IMR-90 (cell line): ENCODE data around the gene MAGI3. TPM values are rescaled to one million over a fixed set of nuclear protein-coding genes. Genes with fewer than 3 reads are reported as not detected.

Experiments
- ATAC-seq: fragments of 200-7000 bp; cut with Tn5 transposase; 2 replicates; pipeline ENCODE4 v1.9.1; 2020; ENCODE audit warnings: low read depth, mild to moderate bottlenecking, moderate library complexity
- BruUV-seq: library from RNA; stranded (reverse); fragments of 400-500 nt; replicated peaks from 2 replicates; lab custom pipeline; 2021; lab: Mats Ljungman, UMichigan
- CTCF ChIA-PET: fragments of 300-600 bp; formaldehyde crosslinking; extraction: SDS; loops from one replicate; lab custom pipeline; 2021; ENCODE audit warnings: antibody characterized with exemption; lab: Yijun Ruan, JAX
- POLR2A ChIA-PET: fragments of 300-600 bp; sonication (Branson Sonifier 250); formaldehyde crosslinking; loops from one replicate; lab custom pipeline; 2022; ENCODE audit warnings: antibody characterized with exemption; ENCODE audit not compliant: unreplicated experiment; lab: Charles Lee
- DNase-seq: peaks from one replicate; pipeline ENCODE4 v3.0.0; 2013
- H2AFZ ChIP-seq: replicated peaks from 2 replicates; pipeline ENCODE3; 2013; ENCODE audit warnings: low read length, mild to moderate bottlenecking; ENCODE audit not compliant: poor library complexity
- H2AK5ac ChIP-seq: 2 replicates; pipeline ENCODE4 v1.6.1; 2013; ENCODE audit warnings: low read depth, low read length, inconsistent platforms
- H2AK9ac ChIP-seq: replicated peaks from 2 replicates; pipeline ENCODE3; 2013; ENCODE audit warnings: mild to moderate bottlenecking, low read depth, low read length, moderate library complexity; ENCODE audit not compliant: poor library complexity
- H2BK120ac ChIP-seq: 2 replicates; pipeline ENCODE4 v1.6.1; 2013; ENCODE audit warnings: low read depth, low read length, inconsistent platforms
- H2BK15ac ChIP-seq: 3 replicates; pipeline ENCODE4 v1.6.1; 2013; ENCODE audit warnings: low read depth, low read length, inconsistent platforms
- H2BK20ac ChIP-seq: 2 replicates; pipeline ENCODE4 v1.6.1; 2013; ENCODE audit warnings: low read depth, mild to moderate bottlenecking, inconsistent platforms, low read length, moderate library complexity
- H2BK5ac ChIP-seq: 2 replicates; pipeline ENCODE4 v1.6.1; 2013; ENCODE audit warnings: mild to moderate bottlenecking, low read depth, low read length, inconsistent platforms; ENCODE audit not compliant: poor library complexity, severe bottlenecking
- H3K14ac ChIP-seq: replicated peaks from 2 replicates; pipeline ENCODE4 v1.6.1; 2013; ENCODE audit warnings: low read depth, low read length, inconsistent platforms
- H3K18ac ChIP-seq: 2 replicates; pipeline ENCODE4 v1.6.1; 2013; ENCODE audit warnings: low read depth, low read length, control low read depth
- H3K23ac ChIP-seq: 2 replicates; pipeline ENCODE4 v1.6.1; 2013; ENCODE audit warnings: low read depth, low read length, inconsistent platforms
- H3K27ac ChIP-seq: 2 replicates; pipeline ENCODE4 v1.5.1; 2013; ENCODE audit warnings: mild to moderate bottlenecking, control low read depth, low read length; ENCODE audit not compliant: insufficient read depth
- H3K27me3 ChIP-seq: 2 replicates; pipeline ENCODE4 v1.6.1; 2013; ENCODE audit warnings: low read length; ENCODE audit not compliant: control insufficient read depth, insufficient read depth
- H3K36me3 ChIP-seq: 2 replicates; pipeline ENCODE4 v1.6.1; 2013; ENCODE audit warnings: low read length, mixed read lengths; ENCODE audit not compliant: control insufficient read depth, insufficient read depth
- H3K4ac ChIP-seq: 2 replicates; pipeline ENCODE4 v1.6.1; 2013; ENCODE audit warnings: low read depth, low read length, inconsistent platforms
- H3K4me1 ChIP-seq: 2 replicates; pipeline ENCODE4 v1.6.1; 2013; ENCODE audit warnings: low read length, mixed read lengths; ENCODE audit not compliant: control insufficient read depth, insufficient read depth
- H3K4me2 ChIP-seq: 2 replicates; pipeline ENCODE4 v1.6.1; 2013; ENCODE audit warnings: low read depth, mild to moderate bottlenecking, control low read depth, low read length, moderate library complexity
- H3K4me3 ChIP-seq: 2 replicates; pipeline ENCODE4 v1.5.1; 2013; ENCODE audit warnings: low read depth, mild to moderate bottlenecking, control low read depth, low read length, moderate library complexity; ENCODE audit not compliant: insufficient read depth
- H3K56ac ChIP-seq: 2 replicates; pipeline ENCODE4 v1.6.1; 2013; ENCODE audit warnings: low read length, inconsistent platforms; ENCODE audit not compliant: insufficient read depth; ENCODE audit errors: extremely low read depth
- H3K79me1 ChIP-seq, 2 experiments: 2 replicates each; pipeline ENCODE4 v1.6.1; 2013; ENCODE audit warnings: low read length in 2 of 2, inconsistent platforms in 1 of 2, low read depth in 1 of 2
- H3K9ac ChIP-seq: 2 replicates; pipeline ENCODE4 v1.6.1; 2013; ENCODE audit warnings: low read depth, low read length, control low read depth
- H3K9me1 ChIP-seq: 2 replicates; pipeline ENCODE4 v1.6.1; 2013; ENCODE audit warnings: low read length, inconsistent platforms; ENCODE audit not compliant: insufficient read depth
- H3K9me3 ChIP-seq: 2 replicates; pipeline ENCODE4 v1.6.1; 2013; ENCODE audit warnings: low read length; ENCODE audit not compliant: control insufficient read depth, insufficient read depth
- H4K20me1 ChIP-seq: 2 replicates; pipeline ENCODE4 v1.6.1; 2013; ENCODE audit warnings: low read length, inconsistent platforms; ENCODE audit not compliant: insufficient read depth
- H4K5ac ChIP-seq: 2 replicates; pipeline ENCODE4 v1.6.1; 2013; ENCODE audit warnings: mild to moderate bottlenecking, low read depth, low read length, control low read depth
- H4K8ac ChIP-seq, 2 experiments: 2 replicates each; pipeline ENCODE4 v1.6.1; 2013; ENCODE audit warnings: low read depth in 2 of 2, low read length in 2 of 2, control low read depth in 1 of 2, inconsistent platforms in 1 of 2
- H4K91ac ChIP-seq: 2 replicates; pipeline ENCODE4 v1.6.1; 2013; ENCODE audit warnings: low read depth, low read length, inconsistent platforms; ENCODE audit not compliant: insufficient read depth
- CEBPB ChIP-seq: IDR thresholded peaks from 2 replicates; pipeline ENCODE4 v1.6.1; 2012; ENCODE audit warnings: low read depth, low read length, improper control_type of control experiment
- CTCF ChIP-seq: conservative IDR thresholded peaks from 2 replicates; pipeline ENCODE4 v1.5.1; 2012; ENCODE audit warnings: mild to moderate bottlenecking, low read depth, low read length, improper control_type of control experiment
- FOS ChIP-seq: fragments of 150-350 bp; IDR thresholded peaks from 2 replicates; pipeline ENCODE4 v1.6.1; 2016; ENCODE audit warnings: low read depth, low read length
- POLR2A ChIP-seq: IDR thresholded peaks from 2 replicates; pipeline ENCODE4 v1.6.1; 2012; ENCODE audit warnings: mild to moderate bottlenecking, low read depth, low read length
- RAD21 ChIP-seq: IDR thresholded peaks from 2 replicates; pipeline ENCODE4 v1.6.1; 2012; ENCODE audit warnings: low read length, improper control_type of control experiment
- SMC3 ChIP-seq: fragments of 150-350 bp; IDR thresholded peaks from 2 replicates; pipeline ENCODE4 v1.6.1; 2016; ENCODE audit warnings: low read depth, mild to moderate bottlenecking, antibody characterized with exemption, low read length, moderate library complexity
- WGBS, 2 experiments: methylation state at CpG; one replicate each; pipeline versions ENCODE4 v1.1.5 to v1.1.7; 2013; ENCODE audit warnings: missing lambda C conversion rate in 2 of 2; ENCODE audit not compliant: insufficient read length in 1 of 2; ENCODE audit errors: extremely low coverage in 2 of 2; 5-methylcytosine and 5-hydroxymethylcytosine counted together
- dilution Hi-C: fragments of 300-500 bp; cut with HindIII; formaldehyde crosslinking; loops from one replicate; pipeline ENCODE4 v1.14.3; 2018; ENCODE audit warnings: low sequenced_read_pairs; ENCODE audit not compliant: unreplicated experiment
- in situ Hi-C: fragments of 300-500 bp; cut with MboI; formaldehyde crosslinking; loops from 3 replicates; pipeline ENCODE4 v1.14.3; 2019; ENCODE audit warnings: low sequenced_read_pairs, inconsistent platforms, mixed read lengths
- intact Hi-C: fragments of 100-400 bp; cut with micrococcal nuclease; formaldehyde crosslinking; loops from 2 replicates; pipeline ENCODE4 v1.10.0; 2022
- polyA plus RNA-seq, 3 experiments: library from polyadenylated mRNA; depleted of rRNA; stranded (reverse); fragments of >200 nt; gene quantifications; 2 replicates each; pipeline ENCODE4 v1.2.3, GENCODE V29; 2012; ENCODE audit warnings: low replicate concordance in 1 of 3
- total RNA-seq: library from RNA; depleted of rRNA; stranded (reverse); fragments of >200 nt; gene quantifications from 2 replicates; pipeline ENCODE4 v1.2.3, GENCODE V29; 2012

MAGI3 gene
- total and polyA plus RNA-seq, 2 of the 4 experiments (the other 2 are of a cell fraction), result 2.5 to 8.8 TPM

DNA sequence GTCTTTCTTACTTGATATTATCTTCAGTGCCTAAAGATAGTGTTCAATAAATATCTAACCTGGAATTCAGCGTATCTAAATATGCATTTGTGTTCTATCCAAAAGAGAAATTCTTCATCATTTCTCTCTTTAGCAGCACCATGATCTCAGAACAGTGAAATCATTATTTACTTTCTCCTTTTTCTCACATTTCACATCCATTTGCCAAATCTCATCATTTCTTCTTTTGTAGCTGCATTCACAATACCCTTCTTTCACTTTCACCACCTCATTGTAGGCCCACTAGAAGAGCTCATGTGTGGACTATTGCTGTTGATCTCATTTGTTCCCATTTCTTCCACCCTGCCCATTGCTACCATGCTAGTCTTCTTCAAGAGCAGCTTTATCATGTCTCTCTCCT, 191.0 kb downstream of the MAGI3 start:
- ChIA-PET CTCF (no interaction called here), POLR2A (no interaction called here)
- TF ChIP-seq CTCF (no peak), POLR2A (no peak), SMC3 (no peak), FOS (no peak), RAD21 (no peak), CEBPB (no peak)
- H3K9ac ChIP-seq, result no peak overlapping the region
- H3K27me3 ChIP-seq, result no peaks in the 10 kb centered on the region
- no peak overlapping the region for H3K4me3 ChIP-seq
- H3K23ac ChIP-seq, result no peak overlapping the region
- H4K5ac ChIP-seq, result no peak overlapping the region
- H2BK15ac ChIP-seq, result no peak overlapping the region
- no peak for ATAC-seq
- H2BK5ac ChIP-seq, result no peak overlapping the region
- H3K4ac ChIP-seq, result no peak overlapping the region
- no peaks in the 10 kb centered on the region for H3K36me3 ChIP-seq
- no peaks in the 10 kb centered on the region for H3K9me3 ChIP-seq
- intact Hi-C loops (loop anchor here (5.0 kb wide), 1 partner anchor 34 kb away; no protein-coding TSS in a partner anchor), dilution Hi-C loops (no loop called here), in situ Hi-C loops (no loop called here)
- H3K4me2 ChIP-seq, result no peak overlapping the region
- H2AK9ac ChIP-seq, result no peak overlapping the region
- H2AK5ac ChIP-seq, result no peak overlapping the region
- H3K18ac ChIP-seq, result no peak overlapping the region
- H3K56ac ChIP-seq, result no peak overlapping the region
- no peak overlapping the region for H2BK120ac ChIP-seq
- DNase-seq, result no peak
- no peaks in the 10 kb centered on the region for H3K4me1 ChIP-seq
- H2AFZ ChIP-seq, result no peak overlapping the region
- H2BK20ac ChIP-seq, result no peak overlapping the region
- H4K91ac ChIP-seq, result no peak overlapping the region
- no TSS peak for BruUV-seq
- no peak overlapping the region for H4K8ac ChIP-seq
- no peaks in the 10 kb centered on the region for H3K9me1 ChIP-seq
- no peaks in the 10 kb centered on the region for H4K20me1 ChIP-seq
- WGBS, 2 experiments, result no CpG with 5 or more reads among the region's 1 CpG
- no peak overlapping the region for H3K14ac ChIP-seq
- no peak overlapping the region for H3K27ac ChIP-seq
- H3K79me1 ChIP-seq, result no peaks in the 10 kb centered on the region; a peak in 1 of 4 replicates
